HCT116 (cell line): Measurements from ENCODE around the gene CHRNE. TPM values are rescaled to one million over a fixed set of nuclear protein-coding genes. Genes with fewer than 3 reads are reported as not detected.
A peak's percentile ranks its signal among the peaks of the same experiment; 100 is the strongest.

Experiments used
- ATAC-seq: fragments of 200-7000 bp; cut with Tn5 transposase; 2 replicates; pipeline ENCODE4 v1.9.1; 2020; ENCODE audit warnings: mild to moderate bottlenecking, moderate library complexity
- BruUV-seq: library from RNA; stranded (reverse); fragments of 400-500 nt; replicated peaks from 2 replicates; lab custom pipeline; 2021; lab: Mats Ljungman, UMichigan
- CTCF ChIA-PET: fragments of 300-600 bp; sonication (Branson Sonifier 250); formaldehyde crosslinking; loops from one replicate; lab custom pipeline; 2021; ENCODE audit warnings: antibody characterized with exemption; lab: Charles Lee
- POLR2A ChIA-PET: fragments of 300-600, 350-600 bp; sonication (Branson Sonifier 250); formaldehyde crosslinking; loops from one replicate; lab custom pipeline; 2021; ENCODE audit warnings: antibody characterized with exemption; lab: Charles Lee
- RAD21 ChIA-PET, 2 experiments: fragments of 300-600 bp; sonication (Branson Sonifier 250); formaldehyde crosslinking; loops; one replicate each; lab custom pipeline; 2023; ENCODE audit warnings: low total read pairs in 2 of 2; ENCODE audit not compliant: uncharacterized antibody in 2 of 2, unreplicated experiment in 2 of 2, low non-redundant PET in 1 of 2; lab: Charles Lee
- DNase-seq: peaks from one replicate; pipeline ENCODE4 v3.0.0-alpha.2; 2010; ENCODE audit warnings: low read depth, low spot score
- H2AFZ ChIP-seq: fragments of 200-600 bp; shearing (Covaris generic), sonication (generic); 2 replicates; pipeline ENCODE4 v1.6.1; 2017; ENCODE audit warnings: low read depth, mixed run types, mixed read lengths, antibody characterized with exemption, low read length; ENCODE audit not compliant: poor library complexity, severe bottlenecking
- H3K27ac ChIP-seq: 2 replicates; pipeline ENCODE4 v1.5.1; 2012; ENCODE audit warnings: low read depth, low read length
- H3K27me3 ChIP-seq: fragments of 200-600 bp; sonication (generic); 2 replicates; pipeline ENCODE4 v1.6.1; 2016; ENCODE audit warnings: mixed run types, low read length, mixed read lengths; ENCODE audit not compliant: insufficient read depth
- H3K36me3 ChIP-seq, 2 experiments: fragments of 200-500 bp in 1 of 2; fragments of 200-600 bp in 1 of 2; sonication (Bioruptor generic) in 1 of 2; sonication (generic) in 1 of 2; 2 replicates each; pipeline versions ENCODE4 v1.5.1 to v1.6.1; 2014 to 2016; ENCODE audit warnings: low read length in 2 of 2, inconsistent platforms in 1 of 2, mixed read lengths in 1 of 2, mixed run types in 1 of 2; ENCODE audit not compliant: insufficient read depth in 2 of 2, control insufficient read depth in 1 of 2
- H3K4me1 ChIP-seq, 2 experiments: fragments of 200-600 bp in 1 of 2; sonication (generic) in 1 of 2; 2 replicates each; pipeline versions ENCODE4 v1.5.1 to v1.6.1; 2012 to 2017; ENCODE audit warnings: low read length in 2 of 2, inconsistent platforms in 1 of 2, mild to moderate bottlenecking in 1 of 2, mixed read lengths in 1 of 2, mixed run types in 1 of 2, moderate library complexity in 1 of 2; ENCODE audit not compliant: insufficient read depth in 2 of 2, control insufficient read depth in 1 of 2
- H3K4me2 ChIP-seq: fragments of 200-600 bp; sonication (generic); 2 replicates; pipeline ENCODE4 v1.6.1; 2017; ENCODE audit warnings: mixed run types, low read length, mixed read lengths
- H3K4me3 ChIP-seq, 2 experiments: fragments of 200-600 bp in 1 of 2; sonication (generic) in 1 of 2; replicated peaks in 1 of 2; 2 replicates each; pipeline ENCODE4 v1.5.1; 2011 to 2016; ENCODE audit warnings: low read length in 2 of 2, control low read depth in 1 of 2, low read depth in 1 of 2, mild to moderate bottlenecking in 1 of 2, mixed read lengths in 1 of 2, mixed run types in 1 of 2
- H3K79me2 ChIP-seq: fragments of 200-600 bp; sonication (generic); 2 replicates; pipeline ENCODE4 v1.6.1; 2017; ENCODE audit warnings: mild to moderate bottlenecking, mixed run types, low read length, moderate library complexity, mixed read lengths; ENCODE audit not compliant: insufficient read depth
- H3K9ac ChIP-seq: fragments of 200-600 bp; sonication (generic); 2 replicates; pipeline ENCODE4 v1.6.1; 2016; ENCODE audit warnings: low read length, mixed read lengths
- H3K9me2 ChIP-seq: fragments of 200-600 bp; sonication (generic), shearing (Covaris generic); 2 replicates; pipeline ENCODE4 v1.6.1; 2017; ENCODE audit warnings: mixed run types, mild to moderate bottlenecking, moderate library complexity; ENCODE audit not compliant: insufficient read depth
- H3K9me3 ChIP-seq, 2 experiments: fragments of 200-500 bp in 1 of 2; fragments of 200-600 bp in 1 of 2; sonication (Bioruptor generic) in 1 of 2; sonication (generic) in 1 of 2; 2 replicates each; pipeline ENCODE4 v1.6.1; 2014 to 2017; ENCODE audit warnings: low read length in 2 of 2, mixed read lengths in 2 of 2, inconsistent platforms in 1 of 2, low read depth in 1 of 2, mild to moderate bottlenecking in 1 of 2, mixed run types in 1 of 2, moderate library complexity in 1 of 2; ENCODE audit not compliant: control insufficient read depth in 1 of 2, insufficient read depth in 1 of 2
- H4K20me1 ChIP-seq: fragments of 200-600 bp; sonication (generic), shearing (Covaris generic); 2 replicates; pipeline ENCODE4 v1.6.1; 2017; ENCODE audit warnings: mixed run types, mild to moderate bottlenecking, moderate library complexity; ENCODE audit not compliant: insufficient read depth
- CBX3 ChIP-seq: IDR thresholded peaks from 2 replicates; pipeline ENCODE4 v1.6.1; 2012; ENCODE audit warnings: low read depth
- EGR1 ChIP-seq: IDR thresholded peaks from 2 replicates; pipeline ENCODE4 v1.6.1; 2012; ENCODE audit warnings: low read depth
- EZH2 ChIP-seq: fragments of 200-600 bp; sonication (generic); IDR thresholded peaks from 2 replicates; pipeline ENCODE4 v1.6.1; 2017; ENCODE audit warnings: antibody characterized with exemption, mixed run types
- JUND ChIP-seq: IDR thresholded peaks from 2 replicates; pipeline ENCODE4 v1.6.1; 2012
- POLR2AphosphoS5 ChIP-seq: IDR thresholded peaks from 2 replicates; pipeline ENCODE4 v1.6.1; 2011; ENCODE audit warnings: mild to moderate bottlenecking, low read depth, low read length, moderate library complexity
- RAD21 ChIP-seq: IDR thresholded peaks from 2 replicates; pipeline ENCODE4 v1.6.1; 2012; ENCODE audit warnings: low read depth, mild to moderate bottlenecking
- SIN3A ChIP-seq: IDR thresholded peaks from 2 replicates; pipeline ENCODE4 v1.6.1; 2012; ENCODE audit warnings: low read depth
- ZFX ChIP-seq: fragments of 450-650 bp; IDR thresholded peaks from 2 replicates; pipeline ENCODE4 v1.6.1; 2017
- intact Hi-C: fragments of 100-400 bp; cut with micrococcal nuclease; formaldehyde crosslinking; loops from 2 replicates; pipeline ENCODE4 v1.10.0; 2022
- total RNA-seq: library from RNA; stranded (reverse); gene quantifications from one replicate; pipeline ENCODE4 v1.2.1, GENCODE V29; 2021; ENCODE audit not compliant: unreplicated experiment
- TF ChIP-seq, protein P1 (sequence below), 3 experiments: fragments of 200-600 bp in 1 of 3; sonication (generic) in 1 of 3; IDR thresholded peaks in 2 of 3; conservative IDR thresholded peaks in 1 of 3; 2 replicates each; pipeline ENCODE4 v1.5.1; 2012 to 2017; ENCODE audit warnings: low read depth in 2 of 3, low read length in 2 of 3, antibody characterized with exemption in 1 of 3, borderline replicate concordance in 1 of 3, control low read depth in 1 of 3, mild to moderate bottlenecking in 1 of 3, mixed read lengths in 1 of 3, mixed run types in 1 of 3, moderate library complexity in 1 of 3; ENCODE audit not compliant: insufficient read depth in 1 of 3
- TF ChIP-seq, protein P2 (sequence below): IDR thresholded peaks from 2 replicates; pipeline ENCODE4 v1.6.1; 2012
- TF ChIP-seq, protein P3 (sequence below): IDR thresholded peaks from 2 replicates; pipeline ENCODE4 v1.6.1; 2012

CHRNE gene
- total RNA-seq, 1 experiment from 2014 or later = 0.30 TPM

DNA sequence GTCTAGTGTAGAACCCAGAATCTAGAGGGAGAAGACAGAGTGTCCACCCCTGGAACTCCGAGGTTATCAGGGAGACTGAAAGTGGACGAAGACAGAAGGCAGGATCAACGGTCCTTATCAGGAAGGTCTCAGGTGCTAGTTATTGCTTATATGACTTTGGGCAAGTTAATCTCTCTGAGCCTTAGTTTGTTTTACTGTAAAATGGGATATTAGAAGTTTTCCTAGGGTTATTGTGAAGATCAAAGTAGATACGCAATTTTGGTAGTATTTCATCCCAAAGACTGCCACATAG lies 38.4 kb upstream of the CHRNE start:
- Histone ChIP-seq H3K27me3 (no peaks in the 10 kb centered on the region), H3K4me3 (peak overlapping the region; percentile 86 to 93), H3K27ac (peak overlapping the region; percentile 95), H3K9ac (peak overlapping the region; percentile 96), H3K79me2 (peaks cover 78% of the 10 kb centered on the region), H3K4me2 (peak overlapping the region; percentile 100), H3K36me3 (peaks cover 8 to 31% of the 10 kb centered on the region in 2 experiments; a peak in 2 of 4 replicates)
- DNase-seq (no peak), ATAC-seq (no peak)
- ChIA-PET CTCF (no interaction called here), POLR2A (interaction anchor here (1.0 to 2.1 kb wide), 2 partner anchors 46 to 121 kb away, joined by 3 to 7 read pairs; partner anchors contain the start of gene CAMTA2)
- TF ChIP-seq EGR1 = no peak
- TF ChIP-seq RAD21 = no peak
- TF ChIP-seq, protein P1, sequence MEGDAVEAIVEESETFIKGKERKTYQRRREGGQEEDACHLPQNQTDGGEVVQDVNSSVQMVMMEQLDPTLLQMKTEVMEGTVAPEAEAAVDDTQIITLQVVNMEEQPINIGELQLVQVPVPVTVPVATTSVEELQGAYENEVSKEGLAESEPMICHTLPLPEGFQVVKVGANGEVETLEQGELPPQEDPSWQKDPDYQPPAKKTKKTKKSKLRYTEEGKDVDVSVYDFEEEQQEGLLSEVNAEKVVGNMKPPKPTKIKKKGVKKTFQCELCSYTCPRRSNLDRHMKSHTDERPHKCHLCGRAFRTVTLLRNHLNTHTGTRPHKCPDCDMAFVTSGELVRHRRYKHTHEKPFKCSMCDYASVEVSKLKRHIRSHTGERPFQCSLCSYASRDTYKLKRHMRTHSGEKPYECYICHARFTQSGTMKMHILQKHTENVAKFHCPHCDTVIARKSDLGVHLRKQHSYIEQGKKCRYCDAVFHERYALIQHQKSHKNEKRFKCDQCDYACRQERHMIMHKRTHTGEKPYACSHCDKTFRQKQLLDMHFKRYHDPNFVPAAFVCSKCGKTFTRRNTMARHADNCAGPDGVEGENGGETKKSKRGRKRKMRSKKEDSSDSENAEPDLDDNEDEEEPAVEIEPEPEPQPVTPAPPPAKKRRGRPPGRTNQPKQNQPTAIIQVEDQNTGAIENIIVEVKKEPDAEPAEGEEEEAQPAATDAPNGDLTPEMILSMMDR (IDR thresholded peaks at IDR 0.05 in 2 of 3, conservative IDR thresholded peaks at IDR 0.05 in 1 of 3; ENCODE audit: borderline replicate concordance in 1 of 3, insufficient read depth in 1 of 3, low read depth in 2 of 3, low read length in 2 of 3) = no peak
- no peak for TF ChIP-seq SIN3A
- no peak for TF ChIP-seq EZH2
- TF ChIP-seq POLR2AphosphoS5 = no peak
- no peak for TF ChIP-seq JUND
- TF ChIP-seq, protein P2, sequence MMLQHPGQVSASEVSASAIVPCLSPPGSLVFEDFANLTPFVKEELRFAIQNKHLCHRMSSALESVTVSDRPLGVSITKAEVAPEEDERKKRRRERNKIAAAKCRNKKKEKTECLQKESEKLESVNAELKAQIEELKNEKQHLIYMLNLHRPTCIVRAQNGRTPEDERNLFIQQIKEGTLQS = no peak
- TF ChIP-seq, protein P3, sequence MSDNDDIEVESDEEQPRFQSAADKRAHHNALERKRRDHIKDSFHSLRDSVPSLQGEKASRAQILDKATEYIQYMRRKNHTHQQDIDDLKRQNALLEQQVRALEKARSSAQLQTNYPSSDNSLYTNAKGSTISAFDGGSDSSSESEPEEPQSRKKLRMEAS = no peak
- no peak for TF ChIP-seq CBX3
- no peak for TF ChIP-seq ZFX
- TF ChIP-seq, all 23 proteins: peak for 0
- Histone ChIP-seq H3K4me1 (peaks cover 23 to 50% of the 10 kb centered on the region in 2 experiments), H3K9me3 (no peaks in the 10 kb centered on the region), H3K9me2 (no peaks in the 10 kb centered on the region), H4K20me1 (peaks cover 3% of the 10 kb centered on the region; the same call in 1 of the 2 replicates), H2AFZ (no peak overlapping the region)
- intact Hi-C loops = no loop called here
- BruUV-seq = no TSS peak
- RAD21 ChIA-PET = no interaction called here
